ENCODE results near the gene NDUFA12.
A peak's percentile ranks its signal among the peaks of the same experiment; 100 is the strongest.

NDUFA12 gene

GRCh38 chr12:95014554-95014953 lies 11.1 kb upstream of the NDUFA12 start:
- no peak for TF ChIP-seq ZFX (IDR thresholded peaks at IDR 0.05; ENCODE audit: borderline replicate concordance)
- TF ChIP-seq, protein P1, sequence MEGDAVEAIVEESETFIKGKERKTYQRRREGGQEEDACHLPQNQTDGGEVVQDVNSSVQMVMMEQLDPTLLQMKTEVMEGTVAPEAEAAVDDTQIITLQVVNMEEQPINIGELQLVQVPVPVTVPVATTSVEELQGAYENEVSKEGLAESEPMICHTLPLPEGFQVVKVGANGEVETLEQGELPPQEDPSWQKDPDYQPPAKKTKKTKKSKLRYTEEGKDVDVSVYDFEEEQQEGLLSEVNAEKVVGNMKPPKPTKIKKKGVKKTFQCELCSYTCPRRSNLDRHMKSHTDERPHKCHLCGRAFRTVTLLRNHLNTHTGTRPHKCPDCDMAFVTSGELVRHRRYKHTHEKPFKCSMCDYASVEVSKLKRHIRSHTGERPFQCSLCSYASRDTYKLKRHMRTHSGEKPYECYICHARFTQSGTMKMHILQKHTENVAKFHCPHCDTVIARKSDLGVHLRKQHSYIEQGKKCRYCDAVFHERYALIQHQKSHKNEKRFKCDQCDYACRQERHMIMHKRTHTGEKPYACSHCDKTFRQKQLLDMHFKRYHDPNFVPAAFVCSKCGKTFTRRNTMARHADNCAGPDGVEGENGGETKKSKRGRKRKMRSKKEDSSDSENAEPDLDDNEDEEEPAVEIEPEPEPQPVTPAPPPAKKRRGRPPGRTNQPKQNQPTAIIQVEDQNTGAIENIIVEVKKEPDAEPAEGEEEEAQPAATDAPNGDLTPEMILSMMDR (IDR thresholded peaks at IDR 0.05): no peak

GRCh38 chr12:95006206-95006605 lies 2.7 kb upstream of the NDUFA12 start:
- no peak overlapping the region for H3K27ac ChIP-seq
- TF ChIP-seq ZFX (IDR thresholded peaks at IDR 0.05; ENCODE audit: borderline replicate concordance): no peak
- TF ChIP-seq, protein P1 (IDR thresholded peaks at IDR 0.05): no peak

More at GRCh38 chr12:95014554-95014953, 11.1 kb upstream of the NDUFA12 start:
- no peak overlapping the region for H3K27ac ChIP-seq

GRCh38 chr12:95004610-95005009 lies 1.1 kb upstream of the NDUFA12 start:
- H3K27ac ChIP-seq: no peak overlapping the region
- TF ChIP-seq, protein P1 (IDR thresholded peaks at IDR 0.05): no peak
- no peak for TF ChIP-seq ZFX (IDR thresholded peaks at IDR 0.05; ENCODE audit: borderline replicate concordance)

- TF ChIP-seq, protein P1 (IDR thresholded peaks at IDR 0.05): no peak
- no peak for TF ChIP-seq ZFX (IDR thresholded peaks at IDR 0.05; ENCODE audit: borderline replicate concordance)
Measured at GRCh38 chr12:95003921-95004272, 400 bp upstream of the NDUFA12 start.

GRCh38 chr12:95002754-95003153 lies 743 bp downstream of the NDUFA12 start:
- peak overlapping the region; percentile 71 for H3K27ac ChIP-seq

More at GRCh38 chr12:95003921-95004272, 400 bp upstream of the NDUFA12 start:
- peak overlapping the region; percentile 71 for H3K27ac ChIP-seq

DNA sequence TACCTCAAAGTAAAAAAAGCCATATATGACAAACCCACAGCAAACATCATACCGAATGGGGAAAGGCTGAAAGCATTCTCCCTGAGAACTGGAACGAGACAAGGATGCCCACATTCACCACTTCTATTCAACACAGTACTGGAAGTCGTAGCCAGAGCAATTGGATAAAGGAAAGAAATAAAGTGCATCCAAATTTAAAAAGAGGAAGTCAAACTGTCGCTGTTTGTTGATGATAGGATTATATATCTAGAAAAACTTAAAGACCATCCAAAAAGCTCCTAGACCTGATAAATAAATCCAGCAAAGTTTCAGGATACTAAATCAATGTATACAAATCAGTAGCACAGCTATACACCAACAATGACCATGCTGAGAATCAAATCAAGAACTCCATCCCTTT lies 5.2 kb downstream of the NDUFA12 start:
- TF ChIP-seq ZFX (IDR thresholded peaks at IDR 0.05; ENCODE audit: borderline replicate concordance): no peak
- TF ChIP-seq, protein P1 (IDR thresholded peaks at IDR 0.05): no peak
- H3K27ac ChIP-seq: no peak overlapping the region

More at GRCh38 chr12:95002754-95003153, 743 bp downstream of the NDUFA12 start:
- no peak for TF ChIP-seq ZFX (IDR thresholded peaks at IDR 0.05; ENCODE audit: borderline replicate concordance)
- TF ChIP-seq, protein P1 (IDR thresholded peaks at IDR 0.05): no peak

GRCh38 chr12:94997726-94998125 lies 5.8 kb downstream of the NDUFA12 start:
- TF ChIP-seq ZFX (IDR thresholded peaks at IDR 0.05; ENCODE audit: borderline replicate concordance): no peak
- TF ChIP-seq, protein P1 (IDR thresholded peaks at IDR 0.05): no peak
- H3K27ac ChIP-seq: no peak overlapping the region
